GM08714 (cell line): ENCODE measurements around the gene PAPOLG.
"Not testable (repeated sequence)": the region's sequence is repeated elsewhere in the genome, so short reads cannot be mapped to it uniquely, and the experiment has no call there.

ENCODE experiments used
- H3K4me3 ChIP-seq: fragments of 200-500 bp; sonication (Bioruptor generic); 2 replicates; pipeline ENCODE4 v1.5.1; 2014; ENCODE audit warnings: mild to moderate bottlenecking, low read length, inconsistent platforms
- ZNF274 ChIP-seq: IDR thresholded peaks from 2 replicates; pipeline ENCODE4 v1.6.1; 2012; ENCODE audit warnings: mild to moderate bottlenecking, low read depth, low read length

Gene PAPOLG

DNA sequence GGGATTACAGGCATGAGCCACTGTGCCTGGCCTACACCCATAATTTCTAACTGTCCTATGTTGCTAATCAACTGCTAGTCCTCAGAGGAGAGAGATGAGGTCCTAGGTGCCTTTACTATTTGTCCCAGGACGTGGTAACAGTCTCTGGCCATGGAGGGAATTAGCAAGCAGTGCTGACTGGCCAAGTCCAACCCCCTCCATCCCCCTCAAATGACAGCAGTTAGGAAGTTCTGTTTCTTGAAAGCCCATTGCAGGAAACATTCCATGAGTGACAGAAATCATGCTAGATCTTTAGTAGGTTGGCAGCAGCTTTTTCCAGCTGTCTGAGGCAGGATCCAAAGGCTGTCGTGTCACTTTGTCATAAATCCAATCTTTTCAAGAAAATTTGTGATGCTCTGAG, 69.6 kb downstream of the PAPOLG start:
- no peak for TF ChIP-seq ZNF274
- no peak overlapping the region for H3K4me3 ChIP-seq

- no peak overlapping the region for H3K4me3 ChIP-seq
- no peak for TF ChIP-seq ZNF274
These were observed 70.0 kb downstream of the PAPOLG start for GRCh38 chr2:60826111-60826510.

DNA sequence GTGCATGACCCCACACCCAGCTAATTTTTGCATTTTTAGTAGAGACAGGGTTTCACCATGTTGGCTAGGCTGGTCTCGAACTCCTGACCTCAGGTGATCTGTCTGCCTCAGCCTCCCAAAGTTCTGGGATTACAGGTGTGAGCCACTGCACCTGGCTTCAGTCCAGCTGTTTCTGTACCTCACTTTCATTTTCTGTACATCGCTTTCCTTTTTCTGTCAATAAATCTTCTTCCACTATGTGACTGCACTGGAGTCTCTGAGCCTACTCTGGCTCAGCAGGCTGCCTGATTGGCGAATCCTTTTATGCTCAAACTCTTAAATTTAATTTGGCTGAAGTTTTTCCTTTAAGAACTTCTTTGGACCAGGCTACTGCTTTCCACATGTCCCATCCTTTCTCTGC, 70.8 kb downstream of the PAPOLG start:
- H3K4me3 ChIP-seq, result not testable (repeated sequence)

GRCh38 chr2:60827369-60827768, 71.3 kb downstream of the PAPOLG start:
- H3K4me3 ChIP-seq, result no peak overlapping the region
- no peak for TF ChIP-seq ZNF274

DNA sequence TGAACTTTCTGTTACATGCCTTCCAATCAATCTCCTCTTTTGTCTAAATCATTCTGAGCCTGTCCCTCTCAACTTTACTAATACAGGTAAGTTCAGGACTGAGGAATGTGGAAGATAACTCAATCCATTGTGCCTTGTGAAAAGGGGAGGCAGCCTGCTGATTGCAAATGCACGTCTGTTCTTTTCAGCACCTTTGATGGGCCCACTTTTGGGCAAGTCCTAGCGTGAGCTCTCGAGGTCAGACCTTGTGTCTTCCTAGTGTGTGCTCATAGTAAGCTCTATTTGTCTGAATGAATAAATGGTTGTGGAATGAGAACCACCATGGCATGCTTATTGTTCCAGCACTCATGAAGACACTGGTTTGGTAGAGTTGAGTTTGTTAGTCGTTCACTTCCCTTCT, 74.9 kb downstream of the PAPOLG start:
- no peak overlapping the region for H3K4me3 ChIP-seq
- no peak for TF ChIP-seq ZNF274

- H3K4me3 ChIP-seq, result no peak overlapping the region
- TF ChIP-seq ZNF274, result no peak
These were observed 75.9 kb downstream of the PAPOLG start for GRCh38 chr2:60831921-60832320.

DNA sequence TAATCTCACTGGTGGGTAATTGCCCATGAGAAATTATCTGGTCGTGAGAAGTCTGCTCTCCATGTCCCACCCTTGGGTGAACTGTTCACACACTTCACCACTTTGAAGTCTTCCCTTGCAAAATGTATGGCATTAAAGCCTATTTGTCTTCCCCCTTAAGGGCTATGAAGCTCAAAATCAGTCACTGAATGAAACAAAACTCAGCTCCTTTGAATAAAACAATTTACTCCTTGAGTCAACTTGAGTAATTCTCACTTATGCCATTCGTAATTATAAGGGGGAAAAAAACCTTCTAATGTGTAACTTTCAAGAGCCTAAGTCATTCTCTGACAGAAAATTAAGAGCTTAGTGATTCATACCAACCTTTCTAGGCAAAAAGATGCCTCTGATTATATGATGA, 76.6 kb downstream of the PAPOLG start:
- no peak for TF ChIP-seq ZNF274
- no peak overlapping the region for H3K4me3 ChIP-seq

DNA sequence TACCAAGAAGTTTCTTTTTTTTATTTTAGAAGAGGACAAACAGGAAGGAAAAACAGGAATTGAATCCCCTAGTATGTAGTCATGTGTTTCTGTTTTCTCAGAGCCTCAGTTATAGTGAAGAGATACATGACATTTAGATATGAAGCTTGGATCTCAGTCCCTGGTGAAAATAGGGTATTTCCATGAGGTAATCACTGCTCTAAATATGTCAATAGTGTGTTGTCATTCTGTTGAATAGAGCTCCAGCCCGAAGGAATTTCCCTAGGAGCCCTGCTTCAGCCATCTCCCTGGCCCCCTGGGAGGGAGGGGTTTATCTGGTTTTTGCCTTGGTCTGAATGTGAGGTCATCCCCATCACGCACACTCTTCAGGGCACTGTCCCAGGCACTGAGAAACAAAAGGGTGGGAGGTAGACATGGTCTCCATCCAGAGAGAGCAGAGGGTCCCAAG, 78.2 kb downstream of the PAPOLG start:
- no peak for TF ChIP-seq ZNF274
- H3K4me3 ChIP-seq, result no peak overlapping the region

DNA sequence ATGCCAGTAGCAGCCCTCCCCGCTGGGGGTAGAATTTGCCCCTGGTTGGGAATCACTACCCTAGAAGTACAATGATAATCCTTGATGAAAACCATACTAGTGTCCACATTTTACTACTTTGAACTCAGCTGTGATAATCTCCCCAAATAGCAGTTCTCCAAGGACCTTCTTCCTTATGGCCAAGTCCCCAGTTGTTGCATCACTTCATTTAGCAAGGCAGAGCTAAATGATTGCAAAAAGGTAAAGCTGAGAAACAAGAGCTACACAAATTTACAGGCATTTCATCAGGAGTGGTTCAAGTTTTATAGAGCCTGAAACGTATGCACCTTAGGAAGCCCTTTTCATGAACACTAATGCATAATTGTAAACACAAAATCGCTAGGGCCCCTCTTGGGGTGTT, 80.4 kb downstream of the PAPOLG start:
- TF ChIP-seq ZNF274, result no peak
- H3K4me3 ChIP-seq, result no peak overlapping the region

DNA sequence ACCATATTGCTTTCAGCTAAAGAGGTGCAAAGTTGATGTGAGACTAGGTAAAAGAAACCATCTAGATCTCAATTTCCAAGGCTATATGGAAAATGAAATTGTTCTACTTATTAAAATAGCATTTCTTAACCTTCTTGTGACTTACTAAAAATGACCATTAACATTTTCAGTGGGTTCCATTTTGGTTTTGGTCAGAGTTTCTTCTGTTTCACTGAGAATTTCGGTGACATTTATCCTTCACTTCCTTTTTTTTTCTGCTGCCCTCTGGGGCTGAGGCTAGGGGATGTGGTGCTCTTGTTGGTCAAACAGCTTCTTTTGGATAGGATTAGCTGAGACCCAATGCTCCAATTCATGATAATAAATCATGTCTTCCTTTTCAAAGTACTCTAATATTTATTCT, 81.1 kb downstream of the PAPOLG start:
- no peak overlapping the region for H3K4me3 ChIP-seq
- TF ChIP-seq ZNF274, result no peak

- no peak for TF ChIP-seq ZNF274
- H3K4me3 ChIP-seq, result no peak overlapping the region
These were observed 82.4 kb downstream of the PAPOLG start for GRCh38 chr2:60838481-60838880.

DNA sequence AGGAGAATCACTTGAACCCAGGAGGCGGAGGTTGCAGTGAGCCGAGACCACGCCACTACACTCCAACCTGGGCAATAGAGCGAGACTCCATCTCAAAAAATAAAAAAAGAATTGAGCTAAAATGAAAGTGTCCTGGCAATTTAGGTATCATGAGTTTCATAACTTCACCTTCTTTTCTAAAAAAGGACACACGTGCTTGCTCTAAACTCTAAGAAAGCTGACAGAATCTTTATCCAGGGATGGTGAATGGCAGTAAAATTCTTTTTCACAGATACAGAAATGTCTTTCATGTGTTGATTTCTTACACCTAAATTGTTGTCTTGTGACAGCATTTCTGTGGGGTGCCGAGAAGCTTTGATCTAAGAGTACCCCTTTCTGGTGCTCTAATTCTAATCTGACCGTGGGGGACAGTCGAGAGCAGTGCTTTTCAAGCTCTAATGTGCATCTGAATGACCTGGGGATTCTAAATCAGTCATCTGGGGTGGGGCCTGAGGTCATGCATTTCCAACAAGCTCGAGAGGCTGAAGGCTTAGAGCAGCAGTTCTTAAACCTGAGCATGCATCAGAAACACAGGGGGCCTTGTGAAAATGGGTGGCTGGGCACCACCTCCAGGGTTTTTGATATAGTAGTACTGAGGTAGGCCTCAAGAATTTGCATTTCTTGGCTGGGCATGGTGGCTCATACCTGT, 83.2 kb downstream of the PAPOLG start:
- H3K4me3 ChIP-seq, result no peak overlapping the region; the same call in 1 of the 2 replicates
- TF ChIP-seq ZNF274, result no peak

- H3K4me3 ChIP-seq, result peak overlapping the region; percentile 3; the same call in 1 of the 2 replicates
- TF ChIP-seq ZNF274, result no peak
These were observed 84.8 kb downstream of the PAPOLG start for GRCh38 chr2:60840880-60841279.

- no peak for TF ChIP-seq ZNF274
- no peak overlapping the region for H3K4me3 ChIP-seq
These were observed 86.9 kb downstream of the PAPOLG start for GRCh38 chr2:60843006-60843405.

DNA sequence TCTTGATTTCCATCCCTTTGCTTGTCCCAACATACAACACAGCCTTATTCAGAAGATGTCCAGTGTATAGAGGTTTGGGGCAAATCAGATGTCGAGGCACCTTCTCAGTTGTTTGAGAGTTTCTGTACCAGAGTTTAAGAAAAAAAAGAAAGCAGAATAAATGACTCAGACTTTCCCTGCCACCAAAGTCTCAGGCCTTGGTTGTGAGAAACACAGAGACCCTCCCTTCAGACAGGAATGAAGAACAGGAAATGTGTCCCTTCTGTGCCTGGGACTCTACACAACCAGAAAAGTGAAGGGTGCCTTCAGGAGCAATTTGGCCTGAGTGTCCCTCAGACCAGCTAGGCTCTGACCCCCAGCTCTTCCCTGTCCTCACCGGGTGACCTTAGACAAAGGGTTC, 88.0 kb downstream of the PAPOLG start:
- no peak overlapping the region for H3K4me3 ChIP-seq
- TF ChIP-seq ZNF274, result no peak

DNA sequence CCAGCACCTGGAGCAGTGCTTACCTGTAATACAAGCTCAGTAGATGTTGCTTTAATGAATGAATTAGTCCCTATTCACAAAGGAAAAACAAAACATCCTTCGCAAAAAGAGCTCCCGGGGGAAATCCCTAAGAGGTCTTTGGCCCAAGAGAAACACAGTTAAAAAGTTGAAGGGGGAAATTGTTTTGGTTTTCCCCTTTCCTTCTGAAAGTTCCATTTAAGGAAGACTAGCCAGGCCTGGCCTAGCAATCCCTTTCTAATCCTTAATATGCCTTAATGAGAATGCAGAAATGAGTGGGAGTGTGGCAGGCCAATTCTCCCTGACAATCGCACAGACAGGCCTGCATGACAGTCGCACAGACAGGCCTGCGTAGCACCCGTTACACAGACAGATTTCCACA, 91.8 kb downstream of the PAPOLG start:
- no peak for TF ChIP-seq ZNF274
- H3K4me3 ChIP-seq, result no peak overlapping the region
